ENCODE measurements around the gene ACAP3. TPM values are rescaled to one million over a fixed set of nuclear protein-coding genes. Genes with fewer than 3 reads are reported as not detected.
"Not testable (repeated sequence)": the region's sequence is repeated elsewhere in the genome, so short reads cannot be mapped to it uniquely, and the experiment has no call there.

The ACAP3 gene
- total RNA-seq, 1 experiment from 2014 or later = 35.9 TPM

- DNase-seq (ENCODE audit: low read depth) = no peak
- in situ Hi-C loops (cut with HindIII; ENCODE audit: low pct_unique_long_range_greater_than_20kb, low sequenced_read_pairs) = no loop called here
Observed at GRCh38 chr1:1260843-1261560, 46.7 kb downstream of the ACAP3 start.

DNA sequence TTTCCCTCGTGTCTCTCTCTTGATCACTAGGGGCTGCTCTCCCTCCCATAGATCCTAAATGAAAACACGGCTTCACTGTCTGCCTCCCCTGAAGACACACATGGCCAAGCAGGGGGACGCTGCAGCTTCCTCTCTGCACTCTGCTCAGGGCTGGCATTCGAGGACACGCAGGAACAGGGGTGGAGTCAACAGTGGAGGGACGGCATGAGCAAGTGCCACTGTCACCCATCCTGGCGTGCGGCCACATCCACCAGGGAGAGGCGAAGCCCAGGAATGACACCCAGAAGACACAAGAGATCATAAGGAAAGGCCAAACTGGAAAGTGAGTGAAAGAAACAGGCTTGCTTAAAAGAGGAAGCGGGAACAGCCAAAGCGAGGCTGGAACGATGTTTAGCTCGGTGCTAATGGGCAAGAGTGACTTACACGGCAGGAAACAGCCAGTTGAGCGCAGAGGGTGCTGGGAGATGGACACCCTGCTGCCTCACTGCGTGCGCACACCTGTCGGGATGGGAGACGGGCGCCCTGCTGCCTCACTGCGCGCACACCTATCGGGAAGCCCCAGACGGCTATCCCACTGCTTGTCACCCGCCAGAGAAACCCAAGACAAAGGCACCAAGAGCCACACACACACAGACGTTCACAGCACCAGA, 47.7 kb downstream of the ACAP3 start:
- in situ Hi-C loops (cut with HindIII; ENCODE audit: low pct_unique_long_range_greater_than_20kb, low sequenced_read_pairs) = no loop called here
- no peak for DNase-seq (ENCODE audit: low read depth)

DNA sequence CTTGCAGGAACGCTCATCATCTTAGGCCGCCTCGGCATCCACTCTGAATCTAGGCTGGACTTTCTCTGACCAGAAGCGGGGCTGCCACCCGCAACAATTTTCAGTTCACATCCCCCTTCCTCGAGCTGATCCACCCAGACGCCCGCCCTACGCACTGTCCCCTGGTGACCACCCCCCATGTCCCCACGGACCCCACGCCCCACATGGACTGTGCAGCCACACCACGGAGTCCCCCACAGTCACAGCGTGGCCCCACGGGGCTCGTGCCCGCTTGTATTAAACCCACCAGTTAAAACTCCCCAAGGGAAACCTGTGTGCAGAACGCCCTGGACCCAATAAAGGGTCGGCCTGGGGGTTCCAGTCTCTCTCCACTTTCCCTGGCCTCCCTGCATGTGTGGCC, 48.2 kb downstream of the ACAP3 start:
- no peak for DNase-seq (ENCODE audit: low read depth)
- in situ Hi-C loops (cut with HindIII; ENCODE audit: low pct_unique_long_range_greater_than_20kb, low sequenced_read_pairs) = no loop called here

- in situ Hi-C loops (cut with HindIII; ENCODE audit: low pct_unique_long_range_greater_than_20kb, low sequenced_read_pairs) = no loop called here
- no peak for DNase-seq (ENCODE audit: low read depth)
Observed at GRCh38 chr1:1259119-1259488, 48.6 kb downstream of the ACAP3 start.

- in situ Hi-C loops (cut with HindIII; ENCODE audit: low pct_unique_long_range_greater_than_20kb, low sequenced_read_pairs) = no loop called here
- DNase-seq (ENCODE audit: low read depth) = no peak
Observed at GRCh38 chr1:1256956-1257871, 50.5 kb downstream of the ACAP3 start.

- in situ Hi-C loops (cut with HindIII; ENCODE audit: low pct_unique_long_range_greater_than_20kb, low sequenced_read_pairs) = no loop called here
- no peak for DNase-seq (ENCODE audit: low read depth)
Observed at GRCh38 chr1:1255611-1256010, 52.1 kb downstream of the ACAP3 start.

GRCh38 chr1:1255078-1255477, 52.7 kb downstream of the ACAP3 start:
- in situ Hi-C loops (cut with HindIII; ENCODE audit: low pct_unique_long_range_greater_than_20kb, low sequenced_read_pairs) = no loop called here
- DNase-seq (ENCODE audit: low read depth) = no peak

- in situ Hi-C loops (cut with HindIII; ENCODE audit: low pct_unique_long_range_greater_than_20kb, low sequenced_read_pairs) = no loop called here
- no peak for DNase-seq (ENCODE audit: low read depth)
Observed at GRCh38 chr1:1254667-1254998, 53.1 kb downstream of the ACAP3 start.

DNA sequence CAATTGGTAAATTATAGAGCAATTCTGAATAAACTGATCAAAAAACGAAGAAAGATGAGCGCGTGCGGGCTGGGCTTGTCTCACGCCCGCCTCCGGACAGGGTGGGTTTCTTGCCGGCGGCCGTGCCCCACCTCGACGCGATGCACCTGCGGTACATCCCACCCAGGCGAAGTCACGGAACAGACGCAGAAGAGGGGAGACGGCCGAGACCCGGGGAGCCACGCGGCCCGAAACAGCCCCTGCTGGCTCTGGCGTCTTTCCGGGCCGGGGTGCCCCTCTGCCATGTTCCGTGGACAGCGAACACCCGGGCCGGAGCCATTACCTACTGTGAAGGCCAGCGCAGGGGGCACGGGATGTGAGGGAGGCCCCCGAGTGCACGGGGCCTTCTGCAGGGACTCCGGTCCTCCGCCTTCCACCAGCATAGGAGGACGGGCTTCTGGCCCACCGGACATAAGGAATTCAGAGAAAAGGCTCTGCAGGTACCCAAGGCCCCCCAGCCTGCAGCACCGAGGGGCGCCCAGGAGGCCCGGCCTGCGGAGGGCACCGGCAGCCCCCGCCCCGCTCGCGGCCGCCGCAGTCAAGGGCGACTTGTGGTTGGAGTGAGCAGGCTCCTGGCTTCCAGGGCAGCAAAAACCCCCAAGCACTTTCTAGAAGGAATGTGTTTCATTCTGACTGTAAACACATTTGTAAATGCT, 53.6 kb downstream of the ACAP3 start:
- in situ Hi-C loops (cut with HindIII; ENCODE audit: low pct_unique_long_range_greater_than_20kb, low sequenced_read_pairs) = no loop called here
- DNase-seq (ENCODE audit: low read depth) = no peak

DNA sequence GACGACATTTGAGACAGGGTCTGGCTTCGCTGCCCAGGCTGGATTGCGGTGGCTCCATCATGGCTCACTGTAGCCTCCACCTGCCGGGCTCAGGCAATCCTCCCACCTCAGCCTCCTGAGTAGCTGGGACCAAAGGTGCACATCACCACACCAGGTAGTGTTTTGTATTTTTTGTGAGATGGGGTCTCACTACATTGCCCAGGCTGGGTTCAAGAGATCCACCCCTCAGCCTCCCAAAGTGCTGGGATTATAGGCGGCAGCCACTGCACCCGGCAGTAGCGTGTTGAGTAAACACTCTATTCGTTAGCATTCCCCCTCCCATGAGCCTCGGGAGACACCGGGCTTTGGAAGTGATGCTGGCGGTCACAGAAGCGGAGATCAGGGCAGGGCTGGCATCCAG, 54.4 kb downstream of the ACAP3 start:
- no peak for DNase-seq (ENCODE audit: low read depth)
- in situ Hi-C loops (cut with HindIII; ENCODE audit: low pct_unique_long_range_greater_than_20kb, low sequenced_read_pairs) = no loop called here

DNA sequence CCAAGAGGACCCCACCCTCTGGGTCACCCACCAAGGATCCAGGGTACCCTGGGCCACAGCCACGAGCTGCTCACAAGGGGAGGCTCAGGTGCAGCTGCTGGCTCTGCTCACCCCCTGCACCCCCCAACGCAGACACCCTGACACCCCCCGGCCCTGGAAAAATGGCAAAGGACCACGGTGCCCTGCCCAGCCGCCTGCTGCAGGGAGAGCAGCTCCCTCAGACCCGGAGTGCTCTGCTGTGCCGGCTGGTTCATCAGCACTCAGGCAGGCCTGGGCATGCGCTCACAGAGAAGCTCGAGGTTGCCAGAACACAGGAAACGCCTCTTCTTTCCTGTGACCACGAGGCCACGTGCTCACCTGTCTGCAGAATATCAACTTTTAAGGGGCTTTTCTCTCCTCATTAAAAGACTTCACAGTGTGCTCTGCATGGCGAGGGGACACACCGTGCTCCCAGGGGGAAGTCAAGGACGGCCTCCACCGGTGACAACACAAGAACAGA, 56.9 kb downstream of the ACAP3 start:
- in situ Hi-C loops (cut with HindIII; ENCODE audit: low pct_unique_long_range_greater_than_20kb, low sequenced_read_pairs) = no loop called here
- no peak for DNase-seq (ENCODE audit: low read depth)

DNA sequence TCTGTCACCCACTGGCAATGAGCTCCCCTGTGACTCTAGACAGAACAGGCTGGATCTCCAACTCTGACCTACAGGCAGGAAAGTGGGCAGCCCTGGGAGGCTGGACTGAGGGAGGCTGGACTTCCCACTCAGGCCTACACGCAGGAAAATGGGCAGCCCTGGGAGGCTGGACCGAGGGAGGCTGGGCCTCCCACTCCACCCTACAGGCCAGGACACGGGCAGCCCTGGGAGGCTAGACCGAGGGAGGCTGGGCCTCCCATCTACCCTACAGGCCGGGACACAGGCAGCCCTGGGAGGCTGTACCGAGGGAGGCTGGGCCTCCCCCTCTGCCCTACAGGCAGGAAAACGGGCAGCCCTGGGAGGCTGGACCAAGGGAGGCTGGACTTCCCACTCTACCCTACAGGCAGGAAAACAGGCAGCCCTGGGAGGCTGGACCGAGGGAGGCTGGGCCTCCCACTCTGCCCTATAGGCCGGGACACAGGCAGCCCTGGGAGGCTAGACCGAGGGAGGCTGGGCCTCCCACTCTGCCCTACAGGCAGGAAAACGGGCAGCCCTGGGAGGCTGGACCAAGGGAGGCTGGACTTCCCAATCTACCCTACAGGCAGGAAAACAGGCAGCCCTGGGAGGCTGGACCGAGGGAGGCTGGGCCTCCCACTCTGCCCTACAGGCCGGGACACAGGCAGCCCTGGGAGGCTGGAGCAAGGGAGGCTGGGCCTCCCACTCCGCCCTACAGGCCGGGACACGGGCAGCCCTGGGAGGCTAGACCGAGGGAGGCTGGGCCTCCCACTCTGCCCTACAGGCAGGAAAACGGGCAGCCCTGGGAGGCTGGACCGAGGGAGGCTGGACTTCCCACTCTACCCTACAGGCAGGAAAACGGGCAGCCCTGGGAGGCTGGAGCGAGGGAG, 59.5 kb downstream of the ACAP3 start:
- in situ Hi-C loops (cut with HindIII; ENCODE audit: low pct_unique_long_range_greater_than_20kb, low sequenced_read_pairs) = not testable (repeated sequence)

DNA sequence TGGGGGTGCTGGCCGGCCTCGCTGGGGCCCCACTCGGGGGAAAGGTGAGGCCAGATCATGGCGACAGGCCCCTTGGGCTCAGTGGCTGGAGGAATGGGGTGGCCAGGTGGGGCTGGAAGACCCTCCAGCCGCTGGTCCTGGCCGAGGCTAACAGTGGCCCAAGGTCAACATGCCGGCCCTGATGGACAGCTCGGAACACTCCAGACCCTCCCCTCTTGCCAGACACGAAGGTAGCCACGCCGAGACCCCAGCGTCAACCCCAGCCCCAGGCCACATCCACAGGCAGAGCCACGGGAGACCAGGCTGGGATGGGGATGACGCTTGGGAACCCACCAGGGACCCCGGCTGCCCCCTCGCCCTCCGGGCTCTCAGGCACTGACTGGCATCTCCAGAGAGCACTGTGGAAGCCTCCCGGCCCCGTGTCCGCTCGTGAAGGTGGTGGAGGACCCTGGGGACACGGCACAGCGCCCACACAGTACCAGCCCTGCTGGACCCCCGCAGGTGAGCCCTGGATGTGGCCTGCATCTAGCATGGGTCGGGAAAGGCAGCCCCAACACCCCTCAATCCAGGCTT, 60.3 kb downstream of the ACAP3 start:
- DNase-seq (ENCODE audit: low read depth) = no peak
- in situ Hi-C loops (cut with HindIII; ENCODE audit: low pct_unique_long_range_greater_than_20kb, low sequenced_read_pairs) = no loop called here

More for the DNA sequence above, 59.5 kb downstream of the ACAP3 start:
- not testable (repeated sequence) for DNase-seq (ENCODE audit: low read depth)

- in situ Hi-C loops (cut with HindIII; ENCODE audit: low pct_unique_long_range_greater_than_20kb, low sequenced_read_pairs) = no loop called here
- DNase-seq (ENCODE audit: low read depth) = no peak
Observed at GRCh38 chr1:1246577-1247340, 61.0 kb downstream of the ACAP3 start, which contains the start of gene C1QTNF12. Gene C1QTNF12, minus strand, starts transcription at chr1:1246722. Its CDS starts 32 bp downstream, at chr1:1246690.

DNA sequence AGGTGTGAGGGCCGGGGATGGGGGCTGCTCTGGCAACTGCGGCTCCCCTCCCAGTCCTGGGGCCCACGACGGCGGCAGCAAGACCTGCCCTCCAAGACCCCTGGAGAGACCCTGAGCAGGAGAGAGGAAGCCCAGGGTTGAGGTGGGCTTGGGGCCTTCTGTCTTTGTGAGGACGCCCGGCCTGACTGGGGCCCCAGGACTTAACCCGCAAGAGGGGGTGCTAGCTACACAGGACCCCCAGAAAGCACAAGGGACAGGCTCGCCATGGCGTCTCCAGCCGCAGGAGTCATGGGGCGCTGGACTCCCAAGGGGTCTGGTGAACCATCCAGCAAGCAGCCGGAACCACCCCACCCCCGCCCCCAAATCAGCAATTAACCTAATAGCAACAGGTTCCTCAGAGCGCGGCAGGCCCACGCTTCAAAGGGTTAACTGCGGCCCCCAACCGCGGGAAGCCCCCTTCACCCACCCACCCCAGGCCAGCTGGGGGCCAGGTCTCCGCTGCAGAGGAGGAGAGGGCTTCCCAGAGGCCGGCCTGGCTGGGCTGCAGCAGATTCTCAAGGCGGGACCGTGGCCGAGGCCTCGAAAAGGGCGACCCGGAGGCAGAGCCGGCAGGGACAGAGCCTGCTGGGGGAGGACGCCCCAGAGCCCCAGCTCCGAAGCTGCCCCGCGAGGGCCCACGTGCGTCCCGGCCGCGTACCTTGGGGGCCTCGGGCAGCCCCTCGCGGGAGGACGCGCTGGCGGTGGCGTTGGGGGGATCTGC, 61.7 kb downstream of the ACAP3 start:
- in situ Hi-C loops (cut with HindIII; ENCODE audit: low pct_unique_long_range_greater_than_20kb, low sequenced_read_pairs) = no loop called here

More for the DNA sequence above, 61.7 kb downstream of the ACAP3 start:
- no peak for DNase-seq (ENCODE audit: low read depth)

Data from Caki2 (cell line).